CD14-positive monocyte (primary cell): Measurements from ENCODE around the gene DTNA. TPM values are rescaled to one million over a fixed set of nuclear protein-coding genes. Genes with fewer than 3 reads are reported as not detected.

Experiments used
- DNase-seq, 3 donors: peaks; one replicate each; pipeline ENCODE4 v3.0.0-alpha.2; 2011 to 2022
- H2AFZ ChIP-seq: 2 replicates; pipeline ENCODE4 v1.6.0; 2012; ENCODE audit warnings: mild to moderate bottlenecking, low read depth, low read length, inconsistent platforms; ENCODE audit not compliant: insufficient read depth, poor library complexity, severe bottlenecking
- H3K27ac ChIP-seq, 2 donors: 1 replicate in 1 of 2; 2 replicates in 1 of 2; pipeline ENCODE4 v1.5.1; 2012 to 2013; ENCODE audit warnings: low read length in 2 of 2, control low read depth in 1 of 2, inconsistent platforms in 1 of 2, low read depth in 1 of 2, mild to moderate bottlenecking in 1 of 2
- H3K27me3 ChIP-seq, 2 donors: one replicate each; pipeline versions ENCODE4 v1.6.0 to v1.6.1; 2011 to 2013; ENCODE audit warnings: low read length in 2 of 2; ENCODE audit not compliant: control insufficient read depth in 2 of 2, insufficient read depth in 2 of 2
- H3K36me3 ChIP-seq, 2 donors: replicated peaks in 1 of 2; 1 replicate in 1 of 2; 2 replicates in 1 of 2; pipeline versions ENCODE4 v1.5.1 to v1.6.1; 2012 to 2013; ENCODE audit warnings: low read length in 2 of 2, control low read depth in 1 of 2, inconsistent platforms in 1 of 2, mild to moderate bottlenecking in 1 of 2; ENCODE audit not compliant: insufficient read depth in 2 of 2, control insufficient read depth in 1 of 2
- H3K4me1 ChIP-seq, 2 donors: 1 replicate in 1 of 2; 2 replicates in 1 of 2; pipeline versions ENCODE4 v1.5.1 to v1.6.1; 2012 to 2013; ENCODE audit warnings: low read length in 2 of 2, control low read depth in 1 of 2, inconsistent platforms in 1 of 2, mild to moderate bottlenecking in 1 of 2, moderate library complexity in 1 of 2; ENCODE audit not compliant: insufficient read depth in 2 of 2, control insufficient read depth in 1 of 2
- H3K4me2 ChIP-seq: replicated peaks from 2 replicates; pipeline ENCODE3; 2012; ENCODE audit warnings: low read length, moderate library complexity, mild to moderate bottlenecking; ENCODE audit not compliant: poor library complexity, severe bottlenecking; ENCODE audit errors: extremely low read depth
- H3K4me3 ChIP-seq, 3 experiments: fragments of 200-600 bp in 1 of 3; sonication (generic) in 1 of 3; replicated peaks in 1 of 3; 1 replicate in 2 of 3; 2 replicates in 1 of 3; pipeline ENCODE4 v1.5.1; 2011 to 2013; ENCODE audit warnings: low read length in 3 of 3, mild to moderate bottlenecking in 3 of 3, control low read depth in 2 of 3, low read depth in 2 of 3, inconsistent platforms in 1 of 3, moderate library complexity in 1 of 3
- H3K79me2 ChIP-seq: 2 replicates; pipeline ENCODE4 v1.6.0; 2012; ENCODE audit warnings: mild to moderate bottlenecking, control low read depth, inconsistent platforms, low read length, moderate library complexity; ENCODE audit not compliant: insufficient read depth
- H3K9ac ChIP-seq: 2 replicates; pipeline ENCODE4 v1.6.0; 2017; ENCODE audit warnings: low read length, mild to moderate bottlenecking; ENCODE audit not compliant: insufficient read depth, poor library complexity, severe bottlenecking
- H3K9me3 ChIP-seq, 2 donors: replicated peaks in 1 of 2; 1 replicate in 1 of 2; 2 replicates in 1 of 2; pipeline versions ENCODE4 v1.5.1 to v1.6.1; 2012 to 2013; ENCODE audit warnings: low read length in 2 of 2, control low read depth in 1 of 2; ENCODE audit not compliant: control insufficient read depth in 1 of 2, insufficient read depth in 1 of 2
- H4K20me1 ChIP-seq: 2 replicates; pipeline ENCODE4 v1.6.0; 2012; ENCODE audit warnings: mild to moderate bottlenecking, low read length, control low read depth, moderate library complexity; ENCODE audit not compliant: insufficient read depth
- H3K27ac Mint-ChIP-seq, 7 donors: one replicate each; pipeline ENCODE4 v1.8.0; 2020; ENCODE audit warnings: mild to moderate bottlenecking in 7 of 7, mixed read lengths in 7 of 7, moderate library complexity in 6 of 7, inconsistent platforms in 2 of 7
- H3K27me3 Mint-ChIP-seq, 3 donors: one replicate each; pipeline ENCODE4 v1.8.0; 2021 to 2022; ENCODE audit warnings: low read depth in 3 of 3, mild to moderate bottlenecking in 3 of 3, mixed read lengths in 3 of 3, moderate library complexity in 3 of 3, inconsistent platforms in 1 of 3
- H3K36me3 Mint-ChIP-seq, 2 donors: one replicate each; pipeline ENCODE4 v1.8.0; 2020; ENCODE audit warnings: mixed read lengths in 2 of 2, inconsistent platforms in 1 of 2, mild to moderate bottlenecking in 1 of 2
- H3K4me1 Mint-ChIP-seq: one replicate; pipeline ENCODE4 v1.8.0; 2020; ENCODE audit warnings: mild to moderate bottlenecking, mixed read lengths
- H3K4me3 Mint-ChIP-seq, 2 donors: one replicate each; pipeline ENCODE4 v1.8.0; 2020; ENCODE audit warnings: mild to moderate bottlenecking in 2 of 2, mixed read lengths in 2 of 2, moderate library complexity in 1 of 2
- H3K9me3 Mint-ChIP-seq, 7 donors: one replicate each; pipeline ENCODE4 v1.8.0; 2020 to 2022; ENCODE audit warnings: mixed read lengths in 7 of 7, mild to moderate bottlenecking in 6 of 7, moderate library complexity in 6 of 7, inconsistent platforms in 2 of 7
- WGBS: methylation state at CpG from one replicate; pipeline ENCODE4 v1.1.5; 2013; ENCODE audit warnings: missing lambda C conversion rate; ENCODE audit not compliant: insufficient coverage; 5-methylcytosine and 5-hydroxymethylcytosine counted together
- intact Hi-C, 2 donors: fragments of 100-400 bp; cut with micrococcal nuclease; formaldehyde crosslinking; loops; one replicate each; pipeline versions ENCODE4 v1.15.0 to v1.15.1; 2023
- polyA plus RNA-seq, 3 donors: library from polyadenylated mRNA; depleted of rRNA in 1 of 3; unstranded in 2 of 3; stranded (reverse) in 1 of 3; fragments of 300-500 nt in 2 of 3; fragments of >200 nt in 1 of 3; fragmentation: Illumina TruSeq in 2 of 3; gene quantifications; 1 replicate in 2 of 3; 2 replicates in 1 of 3; pipeline ENCODE4 v1.2.3, GENCODE V29; 2012 to 2021
- TF ChIP-seq, protein P1 (sequence below): fragments of 200-600 bp; IDR thresholded peaks from one replicate; pipeline ENCODE4 v1.8.0; 2022; ENCODE audit warnings: antibody characterized with exemption, mild to moderate bottlenecking

The DTNA gene
- polyA plus RNA-seq, 3 donors = 0.53 to 2.3 (median 0.76) TPM

DNA sequence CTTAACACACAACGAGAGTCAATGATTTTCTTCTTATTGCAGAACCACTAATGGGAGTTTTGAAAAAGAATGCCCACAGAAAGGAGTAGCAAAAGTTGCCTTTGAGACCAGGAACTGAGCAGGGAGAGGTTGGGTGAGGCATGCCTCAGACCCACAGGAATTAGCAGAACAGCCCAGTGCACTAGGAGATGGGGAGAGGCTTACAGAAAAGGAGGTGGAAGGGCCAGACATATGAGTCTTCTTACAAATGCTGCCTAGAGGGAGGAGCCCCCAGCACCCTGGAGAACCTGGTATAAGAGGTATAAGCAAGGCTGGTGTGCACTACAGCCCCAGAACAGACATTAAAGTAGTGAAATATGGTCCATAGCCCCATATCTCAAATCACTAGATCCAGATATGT lies 162.0 kb downstream of the DTNA start:
- H3K4me3 ChIP-seq = no peak overlapping the region
- no peak overlapping the region for H3K4me2 ChIP-seq
- H3K9me3 Mint-ChIP-seq = no peaks in the 10 kb centered on the region
- H3K4me3 Mint-ChIP-seq = no peak overlapping the region
- no peaks in the 10 kb centered on the region for H3K4me1 ChIP-seq
- peaks cover 0 to 2% of the 10 kb centered on the region in 2 donors for H3K36me3 Mint-ChIP-seq
- no peak overlapping the region for H2AFZ ChIP-seq
- H3K4me1 Mint-ChIP-seq = peaks cover 2% of the 10 kb centered on the region
- H4K20me1 ChIP-seq = no peaks in the 10 kb centered on the region
- no peaks in the 10 kb centered on the region for H3K27me3 ChIP-seq
- H3K9ac ChIP-seq = no peak overlapping the region
- no CpG with 5 or more reads among the region's 1 CpG for WGBS
- TF ChIP-seq, protein P1, sequence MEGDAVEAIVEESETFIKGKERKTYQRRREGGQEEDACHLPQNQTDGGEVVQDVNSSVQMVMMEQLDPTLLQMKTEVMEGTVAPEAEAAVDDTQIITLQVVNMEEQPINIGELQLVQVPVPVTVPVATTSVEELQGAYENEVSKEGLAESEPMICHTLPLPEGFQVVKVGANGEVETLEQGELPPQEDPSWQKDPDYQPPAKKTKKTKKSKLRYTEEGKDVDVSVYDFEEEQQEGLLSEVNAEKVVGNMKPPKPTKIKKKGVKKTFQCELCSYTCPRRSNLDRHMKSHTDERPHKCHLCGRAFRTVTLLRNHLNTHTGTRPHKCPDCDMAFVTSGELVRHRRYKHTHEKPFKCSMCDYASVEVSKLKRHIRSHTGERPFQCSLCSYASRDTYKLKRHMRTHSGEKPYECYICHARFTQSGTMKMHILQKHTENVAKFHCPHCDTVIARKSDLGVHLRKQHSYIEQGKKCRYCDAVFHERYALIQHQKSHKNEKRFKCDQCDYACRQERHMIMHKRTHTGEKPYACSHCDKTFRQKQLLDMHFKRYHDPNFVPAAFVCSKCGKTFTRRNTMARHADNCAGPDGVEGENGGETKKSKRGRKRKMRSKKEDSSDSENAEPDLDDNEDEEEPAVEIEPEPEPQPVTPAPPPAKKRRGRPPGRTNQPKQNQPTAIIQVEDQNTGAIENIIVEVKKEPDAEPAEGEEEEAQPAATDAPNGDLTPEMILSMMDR = no peak
- peaks cover 0 to 1% (median 0%) of the 10 kb centered on the region in 3 donors for H3K27me3 Mint-ChIP-seq
- H3K36me3 ChIP-seq = no peaks in the 10 kb centered on the region
- no peaks in the 10 kb centered on the region for H3K9me3 ChIP-seq
- intact Hi-C loops = no loop called here
- H3K27ac Mint-ChIP-seq = no peak overlapping the region
- no peak for DNase-seq
- H3K79me2 ChIP-seq = no peaks in the 10 kb centered on the region
- H3K27ac ChIP-seq = no peak overlapping the region

DNA sequence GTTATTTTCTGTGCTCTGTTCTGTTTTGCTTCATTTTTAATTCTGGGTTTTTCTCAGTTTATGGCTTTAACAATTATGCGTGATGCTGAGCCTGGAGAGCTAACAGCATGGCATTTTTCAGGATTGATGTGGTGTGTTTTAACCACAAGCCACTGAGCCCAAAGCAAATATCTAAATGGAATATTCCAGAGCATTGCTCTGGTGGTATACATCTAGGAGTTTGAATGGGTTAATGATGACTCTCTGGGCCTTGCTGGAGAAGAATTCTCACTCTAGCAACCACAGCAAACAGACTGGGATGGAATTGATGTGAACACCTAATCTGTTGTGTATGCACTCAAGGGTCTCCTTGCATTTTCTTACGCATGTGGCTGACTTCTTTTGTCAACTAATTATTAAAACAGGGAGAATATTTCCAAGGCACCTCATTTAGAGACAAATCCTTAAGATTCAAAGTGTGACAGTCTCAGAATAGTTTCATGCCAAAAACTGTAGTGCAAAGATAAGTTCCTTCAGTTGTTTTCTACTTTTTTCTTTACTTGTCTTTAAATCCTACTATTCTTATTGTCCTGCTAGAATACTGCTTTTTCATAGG lies 164.0 kb downstream of the DTNA start:
- intact Hi-C loops = no loop called here
- peaks cover 0 to 1% (median 0%) of the 10 kb centered on the region in 3 donors for H3K27me3 Mint-ChIP-seq
- DNase-seq = no peak

More for the DNA sequence above, 164.0 kb downstream of the DTNA start:
- Mint-ChIP-seq H3K4me1 (peaks cover 2% of the 10 kb centered on the region), H3K4me3 (no peak overlapping the region), H3K27ac (no peak overlapping the region), H3K9me3 (no peaks in the 10 kb centered on the region), H3K36me3 (peaks cover 0 to 2% of the 10 kb centered on the region in 2 donors)
- Histone ChIP-seq H3K27ac (no peak overlapping the region), H3K36me3 (no peaks in the 10 kb centered on the region), H3K4me3 (no peak overlapping the region), H3K27me3 (no peaks in the 10 kb centered on the region), H3K79me2 (no peaks in the 10 kb centered on the region), H4K20me1 (no peaks in the 10 kb centered on the region), H2AFZ (no peak overlapping the region), H3K4me1 (no peaks in the 10 kb centered on the region), H3K9ac (no peak overlapping the region), H3K9me3 (no peaks in the 10 kb centered on the region), H3K4me2 (no peak overlapping the region)
- TF ChIP-seq, protein P1 = no peak
- 83% methylated on average over 1 of the region's 2 CpGs for WGBS
